ENCODE data around the gene TTPAL. TPM values are rescaled to one million over a fixed set of nuclear protein-coding genes. Genes with fewer than 3 reads are reported as not detected.

TTPAL gene
- total and polyA plus RNA-seq, 9 of the 15 experiments (the other 6 are each of a cell fraction or from before 2014, with no cell fraction given) = 1.1 to 7.0 (median 2.6) TPM

DNA sequence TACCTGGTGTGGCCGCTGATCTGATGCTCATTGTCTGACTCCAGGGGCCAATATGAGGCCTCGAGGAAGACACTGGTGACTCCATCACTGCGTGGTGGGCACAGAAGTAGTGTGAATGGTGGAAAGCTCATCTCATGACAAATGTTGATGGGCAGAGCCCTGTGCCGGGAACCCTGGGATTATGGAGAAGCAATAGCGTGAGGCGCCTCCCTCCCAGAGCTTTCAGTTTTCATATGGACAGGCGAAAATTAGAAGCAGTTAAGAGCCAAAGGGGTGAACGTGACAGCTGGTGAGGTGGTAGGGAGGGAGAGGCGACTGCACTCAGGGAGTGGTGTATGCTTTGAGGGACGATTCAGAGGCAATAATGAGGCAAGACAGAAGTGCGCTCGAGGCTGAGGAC, 39.3 kb upstream of the TTPAL start (continued):
- TF ChIP-seq FOXK1 (CRISPR knock-in tag; IDR thresholded peaks at IDR 0.05; ENCODE audit: borderline replicate concordance) (no peak), NFE2 (IDR thresholded peaks at IDR 0.05; ENCODE audit: low read depth) (no peak), ZC3H11A (IDR thresholded peaks at IDR 0.05; ENCODE audit: low read depth, low read length) (no peak), MCM7 (IDR thresholded peaks at IDR 0.05) (no peak), ILK (tag; IDR thresholded peaks at IDR 0.05; ENCODE audit: borderline replicate concordance, low read depth) (no peak), ZC3H8 (IDR thresholded peaks at IDR 0.05) (no peak), ZC3H4 (CRISPR knock-in tag; IDR thresholded peaks at IDR 0.05; ENCODE audit: borderline replicate concordance) (no peak), PRPF4 (IDR thresholded peaks at IDR 0.05; ENCODE audit: insufficient read depth, low read depth, low read length, poor library complexity, severe bottlenecking) (no peak), DLX4 (CRISPR knock-in tag; IDR thresholded peaks at IDR 0.05) (no peak)
- TF ChIP-seq, protein P1, sequence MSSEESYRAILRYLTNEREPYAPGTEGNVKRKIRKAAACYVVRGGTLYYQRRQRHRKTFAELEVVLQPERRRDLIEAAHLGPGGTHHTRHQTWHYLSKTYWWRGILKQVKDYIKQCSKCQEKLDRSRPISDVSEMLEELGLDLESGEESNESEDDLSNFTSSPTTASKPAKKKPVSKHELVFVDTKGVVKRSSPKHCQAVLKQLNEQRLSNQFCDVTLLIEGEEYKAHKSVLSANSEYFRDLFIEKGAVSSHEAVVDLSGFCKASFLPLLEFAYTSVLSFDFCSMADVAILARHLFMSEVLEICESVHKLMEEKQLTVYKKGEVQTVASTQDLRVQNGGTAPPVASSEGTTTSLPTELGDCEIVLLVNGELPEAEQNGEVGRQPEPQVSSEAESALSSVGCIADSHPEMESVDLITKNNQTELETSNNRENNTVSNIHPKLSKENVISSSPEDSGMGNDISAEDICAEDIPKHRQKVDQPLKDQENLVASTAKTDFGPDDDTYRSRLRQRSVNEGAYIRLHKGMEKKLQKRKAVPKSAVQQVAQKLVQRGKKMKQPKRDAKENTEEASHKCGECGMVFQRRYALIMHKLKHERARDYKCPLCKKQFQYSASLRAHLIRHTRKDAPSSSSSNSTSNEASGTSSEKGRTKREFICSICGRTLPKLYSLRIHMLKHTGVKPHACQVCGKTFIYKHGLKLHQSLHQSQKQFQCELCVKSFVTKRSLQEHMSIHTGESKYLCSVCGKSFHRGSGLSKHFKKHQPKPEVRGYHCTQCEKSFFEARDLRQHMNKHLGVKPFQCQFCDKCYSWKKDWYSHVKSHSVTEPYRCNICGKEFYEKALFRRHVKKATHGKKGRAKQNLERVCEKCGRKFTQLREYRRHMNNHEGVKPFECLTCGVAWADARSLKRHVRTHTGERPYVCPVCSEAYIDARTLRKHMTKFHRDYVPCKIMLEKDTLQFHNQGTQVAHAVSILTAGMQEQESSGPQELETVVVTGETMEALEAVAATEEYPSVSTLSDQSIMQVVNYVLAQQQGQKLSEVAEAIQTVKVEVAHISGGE (CRISPR knock-in tag; IDR thresholded peaks at IDR 0.05) = no peak

Data from K562 (cell line).